H9 (cell line): Measurements from ENCODE around the gene ATL1. TPM values are rescaled to one million over a fixed set of nuclear protein-coding genes. Genes with fewer than 3 reads are reported as not detected.

ENCODE experiments used
- DNase-seq: peaks from one replicate; pipeline ENCODE4 v3.0.0-alpha.2; 2017
- H2AFZ ChIP-seq: one replicate; pipeline ENCODE4 v1.6.1; 2013; ENCODE audit warnings: mild to moderate bottlenecking, low read length, control low read depth, moderate library complexity
- H2AK5ac ChIP-seq: 2 replicates; pipeline ENCODE4 v1.6.1; 2013; ENCODE audit warnings: low read length, control low read depth, mixed read lengths; ENCODE audit not compliant: insufficient read length
- H2BK120ac ChIP-seq: one replicate; pipeline ENCODE4 v1.6.1; 2013; ENCODE audit warnings: low read depth, mild to moderate bottlenecking, low read length, control low read depth, inconsistent platforms; ENCODE audit not compliant: poor library complexity, severe bottlenecking
- H2BK12ac ChIP-seq: 2 replicates; pipeline ENCODE4 v1.6.1; 2013; ENCODE audit warnings: low read length, control low read depth, mixed read lengths, low read depth; ENCODE audit not compliant: insufficient read length
- H2BK15ac ChIP-seq: 2 replicates; pipeline ENCODE4 v1.6.1; 2013; ENCODE audit warnings: low read depth, low read length, control low read depth
- H2BK20ac ChIP-seq: one replicate; pipeline ENCODE4 v1.6.1; 2013; ENCODE audit warnings: low read depth, mild to moderate bottlenecking, low read length, control low read depth, inconsistent platforms; ENCODE audit not compliant: poor library complexity, severe bottlenecking
- H2BK5ac ChIP-seq: 2 replicates; pipeline ENCODE4 v1.6.1; 2013; ENCODE audit warnings: low read length, control low read depth, mixed read lengths; ENCODE audit not compliant: insufficient read length
- H3K14ac ChIP-seq: 2 replicates; pipeline ENCODE4 v1.6.1; 2013; ENCODE audit warnings: low read length, control low read depth; ENCODE audit not compliant: insufficient read depth
- H3K18ac ChIP-seq: 2 replicates; pipeline ENCODE4 v1.6.1; 2013; ENCODE audit warnings: low read depth, mild to moderate bottlenecking, mixed read lengths, low read length, control low read depth; ENCODE audit not compliant: insufficient read length
- H3K23ac ChIP-seq: 2 replicates; pipeline ENCODE4 v1.6.1; 2013; ENCODE audit warnings: low read length, control low read depth, mixed read lengths, low read depth; ENCODE audit not compliant: insufficient read length
- H3K23me2 ChIP-seq: 2 replicates; pipeline ENCODE4 v1.6.1; 2013; ENCODE audit warnings: low read depth, mild to moderate bottlenecking, mixed read lengths, low read length, control low read depth; ENCODE audit not compliant: insufficient read length, poor library complexity, severe bottlenecking
- H3K27ac ChIP-seq: 2 replicates; pipeline ENCODE4 v1.5.1; 2013; ENCODE audit warnings: low read length, control low read depth, mixed read lengths, low read depth; ENCODE audit not compliant: insufficient read length
- H3K27me3 ChIP-seq: 2 replicates; pipeline ENCODE4 v1.6.1; 2013; ENCODE audit warnings: low read length, control low read depth, inconsistent platforms; ENCODE audit not compliant: insufficient read depth
- H3K4ac ChIP-seq: 2 replicates; pipeline ENCODE4 v1.6.1; 2013; ENCODE audit warnings: low read depth, mild to moderate bottlenecking, control low read depth, inconsistent platforms, low read length, moderate library complexity
- H3K4me1 ChIP-seq: 2 replicates; pipeline ENCODE4 v1.6.1; 2013; ENCODE audit warnings: low read length, control low read depth, inconsistent platforms; ENCODE audit not compliant: insufficient read depth
- H3K4me2 ChIP-seq: 2 replicates; pipeline ENCODE4 v1.6.1; 2013; ENCODE audit warnings: low read length, control low read depth, mixed read lengths; ENCODE audit not compliant: insufficient read length, insufficient read depth
- H3K56ac ChIP-seq: 2 replicates; pipeline ENCODE4 v1.6.1; 2013; ENCODE audit warnings: low read depth, mild to moderate bottlenecking, mixed read lengths, low read length, control low read depth; ENCODE audit not compliant: insufficient read length
- H3K79me1 ChIP-seq: 2 replicates; pipeline ENCODE4 v1.6.1; 2013; ENCODE audit warnings: low read depth, mild to moderate bottlenecking, moderate library complexity, low read length, control low read depth, inconsistent platforms; ENCODE audit not compliant: insufficient read depth, poor library complexity, severe bottlenecking
- H3K79me2 ChIP-seq: 2 replicates; pipeline ENCODE4 v1.6.1; 2013; ENCODE audit warnings: low read length, control low read depth, inconsistent platforms; ENCODE audit not compliant: insufficient read depth
- H3K9ac ChIP-seq: 2 replicates; pipeline ENCODE4 v1.6.1; 2013; ENCODE audit warnings: low read length, control low read depth, mixed read lengths; ENCODE audit not compliant: insufficient read length; ENCODE audit errors: extremely low read depth
- H3K9me3 ChIP-seq: one replicate; pipeline ENCODE4 v1.6.1; 2013; ENCODE audit warnings: low read depth, low read length, inconsistent platforms; ENCODE audit not compliant: control insufficient read depth
- H3T11ph ChIP-seq: one replicate; pipeline ENCODE4 v1.6.1; 2013; ENCODE audit warnings: mild to moderate bottlenecking, low read length, control low read depth, inconsistent platforms
- H4K20me1 ChIP-seq: one replicate; pipeline ENCODE4 v1.6.1; 2013; ENCODE audit not compliant: control insufficient read depth, insufficient read length, insufficient read depth
- H4K5ac ChIP-seq: 2 replicates; pipeline ENCODE4 v1.6.1; 2013; ENCODE audit warnings: low read depth, mild to moderate bottlenecking, mixed read lengths, low read length, control low read depth; ENCODE audit not compliant: insufficient read length
- H4K8ac ChIP-seq: replicated peaks from 2 replicates; pipeline ENCODE4 v1.6.1; 2013; ENCODE audit warnings: low read length, control low read depth, mixed read lengths, low read depth; ENCODE audit not compliant: insufficient read length
- H4K91ac ChIP-seq: 2 replicates; pipeline ENCODE4 v1.6.1; 2013; ENCODE audit warnings: low read depth, mild to moderate bottlenecking, moderate library complexity, mixed read lengths, low read length, control low read depth; ENCODE audit not compliant: insufficient read length
- H3K27ac Mint-ChIP-seq, 3 experiments: 2 replicates in 2 of 3; 3 replicates in 1 of 3; pipeline ENCODE4 v1.8.0; 2020 to 2021; ENCODE audit warnings: mixed read lengths in 3 of 3, mild to moderate bottlenecking in 1 of 3, moderate library complexity in 1 of 3
- H3K27me3 Mint-ChIP-seq: 2 replicates; pipeline ENCODE4 v1.8.0; 2021; ENCODE audit warnings: low read depth, mild to moderate bottlenecking, moderate library complexity, mixed read lengths
- H3K36me3 Mint-ChIP-seq, 3 experiments: 2 replicates in 2 of 3; 3 replicates in 1 of 3; pipeline ENCODE4 v1.8.0; 2020 to 2021; ENCODE audit warnings: low read depth in 3 of 3, mixed read lengths in 3 of 3; ENCODE audit not compliant: insufficient read depth in 1 of 3
- H3K4me1 Mint-ChIP-seq, 2 experiments: 2 replicates each; pipeline ENCODE4 v1.8.0; 2020; ENCODE audit warnings: mixed read lengths in 2 of 2
- H3K4me3 Mint-ChIP-seq, 2 experiments: 2 replicates in 1 of 2; 3 replicates in 1 of 2; pipeline ENCODE4 v1.8.0; 2020 to 2021; ENCODE audit warnings: mild to moderate bottlenecking in 2 of 2, mixed read lengths in 2 of 2, moderate library complexity in 1 of 2
- H3K9me3 Mint-ChIP-seq, 2 experiments: 2 replicates in 1 of 2; 3 replicates in 1 of 2; pipeline ENCODE4 v1.8.0; 2020; ENCODE audit warnings: mild to moderate bottlenecking in 2 of 2, mixed read lengths in 2 of 2, moderate library complexity in 1 of 2
- WGBS: extraction: QIAGEN DNeasy Blood & Tissue Kit; methylation state at CpG from one replicate; pipeline ENCODE4 v1.1.7; 2013; ENCODE audit warnings: missing lambda C conversion rate, low lambda C conversion rate, mixed read lengths; ENCODE audit not compliant: insufficient read length; ENCODE audit errors: extremely low coverage; 5-methylcytosine and 5-hydroxymethylcytosine counted together
- total RNA-seq: library from RNA; stranded (reverse); gene quantifications from 2 replicates; pipeline ENCODE4 v1.2.1, GENCODE V29; 2021
- TF ChIP-seq, protein P1 (sequence below): fragments of 200-600 bp; sonication (generic); conservative IDR thresholded peaks from 3 replicates; pipeline ENCODE4 v1.8.0; 2021; ENCODE audit warnings: antibody characterized with exemption, mild to moderate bottlenecking

ATL1 gene
- total RNA-seq, 1 experiment from 2014 or later, result 3.0 TPM

GRCh38 chr14:50590464-50590863, 30.5 kb downstream of the ATL1 start:
- Histone ChIP-seq H2BK120ac (no peak overlapping the region), H3K9ac (no peak overlapping the region), H3K14ac (no peak overlapping the region), H3K4me2 (no peak overlapping the region), H3K56ac (no peak overlapping the region), H3K27ac (no peak overlapping the region), H3K27me3 (no peaks in the 10 kb centered on the region), H4K8ac (no peak overlapping the region), H2AK5ac (no peak overlapping the region), H3K23me2 (no peaks in the 10 kb centered on the region), H4K5ac (no peak overlapping the region), H4K91ac (no peak overlapping the region), H3K4ac (no peak overlapping the region), H2AFZ (no peak overlapping the region), H3K79me2 (no peaks in the 10 kb centered on the region), H3K9me3 (no peaks in the 10 kb centered on the region), H2BK20ac (no peak overlapping the region), H4K20me1 (no peaks in the 10 kb centered on the region), H3T11ph (no peak overlapping the region), H2BK15ac (no peak overlapping the region), H3K79me1 (no peaks in the 10 kb centered on the region), H2BK5ac (no peak overlapping the region), H3K4me1 (no peaks in the 10 kb centered on the region), H3K23ac (no peak overlapping the region), H2BK12ac (no peak overlapping the region), H3K18ac (no peak overlapping the region)
- no peaks in the 10 kb centered on the region for H3K9me3 Mint-ChIP-seq
- TF ChIP-seq, protein P1, sequence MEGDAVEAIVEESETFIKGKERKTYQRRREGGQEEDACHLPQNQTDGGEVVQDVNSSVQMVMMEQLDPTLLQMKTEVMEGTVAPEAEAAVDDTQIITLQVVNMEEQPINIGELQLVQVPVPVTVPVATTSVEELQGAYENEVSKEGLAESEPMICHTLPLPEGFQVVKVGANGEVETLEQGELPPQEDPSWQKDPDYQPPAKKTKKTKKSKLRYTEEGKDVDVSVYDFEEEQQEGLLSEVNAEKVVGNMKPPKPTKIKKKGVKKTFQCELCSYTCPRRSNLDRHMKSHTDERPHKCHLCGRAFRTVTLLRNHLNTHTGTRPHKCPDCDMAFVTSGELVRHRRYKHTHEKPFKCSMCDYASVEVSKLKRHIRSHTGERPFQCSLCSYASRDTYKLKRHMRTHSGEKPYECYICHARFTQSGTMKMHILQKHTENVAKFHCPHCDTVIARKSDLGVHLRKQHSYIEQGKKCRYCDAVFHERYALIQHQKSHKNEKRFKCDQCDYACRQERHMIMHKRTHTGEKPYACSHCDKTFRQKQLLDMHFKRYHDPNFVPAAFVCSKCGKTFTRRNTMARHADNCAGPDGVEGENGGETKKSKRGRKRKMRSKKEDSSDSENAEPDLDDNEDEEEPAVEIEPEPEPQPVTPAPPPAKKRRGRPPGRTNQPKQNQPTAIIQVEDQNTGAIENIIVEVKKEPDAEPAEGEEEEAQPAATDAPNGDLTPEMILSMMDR, result no peak
- H3K4me3 Mint-ChIP-seq, result no peak overlapping the region
- no peak overlapping the region for H3K27ac Mint-ChIP-seq
- DNase-seq, result no peak
- H3K36me3 Mint-ChIP-seq, result no peaks in the 10 kb centered on the region
- WGBS, result no CpG with 5 or more reads among the region's 2 CpGs
- H3K27me3 Mint-ChIP-seq, result no peaks in the 10 kb centered on the region
- H3K4me1 Mint-ChIP-seq, result peaks cover 10 to 12% of the 10 kb centered on the region in 2 experiments
